ENCODE data around the gene CCL3. TPM values are rescaled to one million over a fixed set of nuclear protein-coding genes. Genes with fewer than 3 reads are reported as not detected.

CCL3 gene
- total and polyA plus RNA-seq, 4 donors = 0.92 to 5.6 (median 1.8) TPM

DNA sequence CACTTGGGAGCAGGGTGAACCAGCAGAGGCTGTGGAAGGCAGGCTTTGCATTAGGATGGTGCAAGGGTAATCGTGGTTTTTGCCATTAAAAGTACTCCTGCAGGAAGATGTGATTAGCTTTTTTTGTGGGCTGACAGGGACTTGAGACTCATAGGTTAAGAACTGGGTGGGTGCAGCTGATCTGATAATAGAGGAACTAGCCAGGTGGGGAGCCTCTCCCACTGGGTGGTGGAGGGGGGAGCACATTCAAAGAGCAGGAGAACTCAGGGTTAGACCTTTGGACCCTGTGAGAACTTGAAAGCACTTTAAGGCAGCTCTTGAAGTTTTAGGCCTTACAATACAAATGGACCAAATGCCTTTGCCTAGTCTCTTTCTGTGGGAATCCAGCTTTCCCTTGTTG, 46.1 kb upstream of the CCL3 start:
- Histone ChIP-seq H3K4me3 (ENCODE audit: low read depth in 1 of 3, low read length in 3 of 3) (no peak overlapping the region), H3K9ac (ENCODE audit: low read depth in 1 of 2, low read length in 2 of 2) (no peak overlapping the region), H3K9me3 (ENCODE audit: control insufficient read depth in 4 of 4, low read length in 3 of 4) (no peaks in the 10 kb centered on the region), H3K27me3 (ENCODE audit: control insufficient read depth in 4 of 4, insufficient read depth in 4 of 4, low read length in 3 of 4) (no peaks in the 10 kb centered on the region), H3K27ac (ENCODE audit: low read depth in 1 of 2, low read length in 2 of 2) (no peak overlapping the region), H3K36me3 (ENCODE audit: control insufficient read depth in 4 of 4, insufficient read depth in 3 of 4, low read depth in 1 of 4, low read length in 3 of 4) (no peaks in the 10 kb centered on the region), H3K4me1 (ENCODE audit: control insufficient read depth in 4 of 4, insufficient read depth in 4 of 4, low read length in 3 of 4) (no peaks in the 10 kb centered on the region)
- DNase-seq (ENCODE audit: low spot score) = no peak
- TF ChIP-seq RXRA (IDR thresholded peaks at IDR 0.05) (no peak), YY1 (IDR thresholded peaks at IDR 0.05) (no peak), FOXA2 (IDR thresholded peaks at IDR 0.05) (no peak), SP1 (IDR thresholded peaks at IDR 0.05) (no peak)
- 76% methylated on average over 1 of the region's 1 CpG for WGBS

DNA sequence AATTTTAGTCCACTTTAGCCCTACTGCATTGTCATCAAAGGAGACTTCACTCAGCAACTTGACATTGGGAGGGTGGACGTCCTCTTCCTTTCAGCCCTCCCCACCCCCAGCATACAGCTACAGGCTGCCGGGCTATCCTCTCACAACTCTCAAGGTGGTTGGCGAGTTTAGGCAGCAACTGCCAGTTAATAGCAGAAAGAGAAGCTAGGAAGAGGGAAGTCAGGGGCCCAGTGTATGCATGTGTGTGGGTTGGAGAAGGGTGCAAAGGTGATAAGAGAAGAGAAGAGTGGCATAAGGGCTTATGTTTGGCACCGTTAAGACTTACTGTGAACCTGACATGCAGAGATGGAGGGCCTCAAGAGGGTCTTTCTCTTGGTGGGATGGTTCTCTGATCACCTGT, 45.5 kb upstream of the CCL3 start:
- no peaks in the 10 kb centered on the region for H3K4me1 ChIP-seq (ENCODE audit: control insufficient read depth in 4 of 4, insufficient read depth in 4 of 4, low read length in 3 of 4)
- no peaks in the 10 kb centered on the region for H3K27me3 ChIP-seq (ENCODE audit: control insufficient read depth in 4 of 4, insufficient read depth in 4 of 4, low read length in 3 of 4)
- TF ChIP-seq, protein P1, sequence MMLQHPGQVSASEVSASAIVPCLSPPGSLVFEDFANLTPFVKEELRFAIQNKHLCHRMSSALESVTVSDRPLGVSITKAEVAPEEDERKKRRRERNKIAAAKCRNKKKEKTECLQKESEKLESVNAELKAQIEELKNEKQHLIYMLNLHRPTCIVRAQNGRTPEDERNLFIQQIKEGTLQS (IDR thresholded peaks at IDR 0.05) = no peak
- TF ChIP-seq HNF4A (conservative IDR thresholded peaks at IDR 0.05) = no peak
- TF ChIP-seq FOXA1 (IDR thresholded peaks at IDR 0.05) = no peak
- TF ChIP-seq, protein P2, sequence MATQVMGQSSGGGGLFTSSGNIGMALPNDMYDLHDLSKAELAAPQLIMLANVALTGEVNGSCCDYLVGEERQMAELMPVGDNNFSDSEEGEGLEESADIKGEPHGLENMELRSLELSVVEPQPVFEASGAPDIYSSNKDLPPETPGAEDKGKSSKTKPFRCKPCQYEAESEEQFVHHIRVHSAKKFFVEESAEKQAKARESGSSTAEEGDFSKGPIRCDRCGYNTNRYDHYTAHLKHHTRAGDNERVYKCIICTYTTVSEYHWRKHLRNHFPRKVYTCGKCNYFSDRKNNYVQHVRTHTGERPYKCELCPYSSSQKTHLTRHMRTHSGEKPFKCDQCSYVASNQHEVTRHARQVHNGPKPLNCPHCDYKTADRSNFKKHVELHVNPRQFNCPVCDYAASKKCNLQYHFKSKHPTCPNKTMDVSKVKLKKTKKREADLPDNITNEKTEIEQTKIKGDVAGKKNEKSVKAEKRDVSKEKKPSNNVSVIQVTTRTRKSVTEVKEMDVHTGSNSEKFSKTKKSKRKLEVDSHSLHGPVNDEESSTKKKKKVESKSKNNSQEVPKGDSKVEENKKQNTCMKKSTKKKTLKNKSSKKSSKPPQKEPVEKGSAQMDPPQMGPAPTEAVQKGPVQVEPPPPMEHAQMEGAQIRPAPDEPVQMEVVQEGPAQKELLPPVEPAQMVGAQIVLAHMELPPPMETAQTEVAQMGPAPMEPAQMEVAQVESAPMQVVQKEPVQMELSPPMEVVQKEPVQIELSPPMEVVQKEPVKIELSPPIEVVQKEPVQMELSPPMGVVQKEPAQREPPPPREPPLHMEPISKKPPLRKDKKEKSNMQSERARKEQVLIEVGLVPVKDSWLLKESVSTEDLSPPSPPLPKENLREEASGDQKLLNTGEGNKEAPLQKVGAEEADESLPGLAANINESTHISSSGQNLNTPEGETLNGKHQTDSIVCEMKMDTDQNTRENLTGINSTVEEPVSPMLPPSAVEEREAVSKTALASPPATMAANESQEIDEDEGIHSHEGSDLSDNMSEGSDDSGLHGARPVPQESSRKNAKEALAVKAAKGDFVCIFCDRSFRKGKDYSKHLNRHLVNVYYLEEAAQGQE (IDR thresholded peaks at IDR 0.05) = no peak
- TF ChIP-seq HNF4G (IDR thresholded peaks at IDR 0.05) = no peak
- TF ChIP-seq, protein P3, sequence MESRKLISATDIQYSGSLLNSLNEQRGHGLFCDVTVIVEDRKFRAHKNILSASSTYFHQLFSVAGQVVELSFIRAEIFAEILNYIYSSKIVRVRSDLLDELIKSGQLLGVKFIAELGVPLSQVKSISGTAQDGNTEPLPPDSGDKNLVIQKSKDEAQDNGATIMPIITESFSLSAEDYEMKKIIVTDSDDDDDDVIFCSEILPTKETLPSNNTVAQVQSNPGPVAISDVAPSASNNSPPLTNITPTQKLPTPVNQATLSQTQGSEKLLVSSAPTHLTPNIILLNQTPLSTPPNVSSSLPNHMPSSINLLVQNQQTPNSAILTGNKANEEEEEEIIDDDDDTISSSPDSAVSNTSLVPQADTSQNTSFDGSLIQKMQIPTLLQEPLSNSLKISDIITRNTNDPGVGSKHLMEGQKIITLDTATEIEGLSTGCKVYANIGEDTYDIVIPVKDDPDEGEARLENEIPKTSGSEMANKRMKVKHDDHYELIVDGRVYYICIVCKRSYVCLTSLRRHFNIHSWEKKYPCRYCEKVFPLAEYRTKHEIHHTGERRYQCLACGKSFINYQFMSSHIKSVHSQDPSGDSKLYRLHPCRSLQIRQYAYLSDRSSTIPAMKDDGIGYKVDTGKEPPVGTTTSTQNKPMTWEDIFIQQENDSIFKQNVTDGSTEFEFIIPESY (IDR thresholded peaks at IDR 0.05) = no peak
- TF ChIP-seq, protein P4, sequence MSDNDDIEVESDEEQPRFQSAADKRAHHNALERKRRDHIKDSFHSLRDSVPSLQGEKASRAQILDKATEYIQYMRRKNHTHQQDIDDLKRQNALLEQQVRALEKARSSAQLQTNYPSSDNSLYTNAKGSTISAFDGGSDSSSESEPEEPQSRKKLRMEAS (IDR thresholded peaks at IDR 0.05) = no peak
- TF ChIP-seq TAF1 (conservative IDR thresholded peaks at IDR 0.05) = no peak
- TF ChIP-seq, protein P5, sequence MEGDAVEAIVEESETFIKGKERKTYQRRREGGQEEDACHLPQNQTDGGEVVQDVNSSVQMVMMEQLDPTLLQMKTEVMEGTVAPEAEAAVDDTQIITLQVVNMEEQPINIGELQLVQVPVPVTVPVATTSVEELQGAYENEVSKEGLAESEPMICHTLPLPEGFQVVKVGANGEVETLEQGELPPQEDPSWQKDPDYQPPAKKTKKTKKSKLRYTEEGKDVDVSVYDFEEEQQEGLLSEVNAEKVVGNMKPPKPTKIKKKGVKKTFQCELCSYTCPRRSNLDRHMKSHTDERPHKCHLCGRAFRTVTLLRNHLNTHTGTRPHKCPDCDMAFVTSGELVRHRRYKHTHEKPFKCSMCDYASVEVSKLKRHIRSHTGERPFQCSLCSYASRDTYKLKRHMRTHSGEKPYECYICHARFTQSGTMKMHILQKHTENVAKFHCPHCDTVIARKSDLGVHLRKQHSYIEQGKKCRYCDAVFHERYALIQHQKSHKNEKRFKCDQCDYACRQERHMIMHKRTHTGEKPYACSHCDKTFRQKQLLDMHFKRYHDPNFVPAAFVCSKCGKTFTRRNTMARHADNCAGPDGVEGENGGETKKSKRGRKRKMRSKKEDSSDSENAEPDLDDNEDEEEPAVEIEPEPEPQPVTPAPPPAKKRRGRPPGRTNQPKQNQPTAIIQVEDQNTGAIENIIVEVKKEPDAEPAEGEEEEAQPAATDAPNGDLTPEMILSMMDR (IDR thresholded peaks at IDR 0.05; ENCODE audit: low read depth, low read length, missing input control) = no peak
- DNase-seq (ENCODE audit: low spot score) = no peak
- no peaks in the 10 kb centered on the region for H3K36me3 ChIP-seq (ENCODE audit: control insufficient read depth in 4 of 4, insufficient read depth in 3 of 4, low read depth in 1 of 4, low read length in 3 of 4)
- 89% methylated on average over 4 of the region's 4 CpGs for WGBS
- H3K27ac ChIP-seq (ENCODE audit: low read depth in 1 of 2, low read length in 2 of 2) = no peak overlapping the region
- no peak overlapping the region for H3K9ac ChIP-seq (ENCODE audit: low read depth in 1 of 2, low read length in 2 of 2)
- no peak overlapping the region for H3K4me3 ChIP-seq (ENCODE audit: low read depth in 1 of 3, low read length in 3 of 3)
- H3K9me3 ChIP-seq (ENCODE audit: control insufficient read depth in 4 of 4, low read length in 3 of 4) = no peaks in the 10 kb centered on the region

All from liver (tissue), 9 donors.